Measurements from ENCODE around the gene ABCG4.
"Not testable (repeated sequence)": the region's sequence is repeated elsewhere in the genome, so short reads cannot be mapped to it uniquely, and the experiment has no call there.

Gene ABCG4

GRCh38 chr11:119192111-119192510, 43.3 kb downstream of the ABCG4 start:
- H3K4me3 ChIP-seq (ENCODE audit: low read length) = no peak overlapping the region
- TF ChIP-seq ZNF274 (IDR thresholded peaks at IDR 0.05; ENCODE audit: low read depth, low read length) = no peak

GRCh38 chr11:119193001-119193400, 44.1 kb downstream of the ABCG4 start:
- no peak for TF ChIP-seq ZNF274 (IDR thresholded peaks at IDR 0.05; ENCODE audit: low read depth, low read length)
- H3K4me3 ChIP-seq (ENCODE audit: low read length) = no peak overlapping the region

GRCh38 chr11:119193626-119194025, 44.8 kb downstream of the ABCG4 start:
- no peak for TF ChIP-seq ZNF274 (IDR thresholded peaks at IDR 0.05; ENCODE audit: low read depth, low read length)
- H3K4me3 ChIP-seq (ENCODE audit: low read length) = no peak overlapping the region

GRCh38 chr11:119194811-119195440, 46.1 kb downstream of the ABCG4 start:
- TF ChIP-seq ZNF274 (IDR thresholded peaks at IDR 0.05; ENCODE audit: low read depth, low read length) = no peak
- no peak overlapping the region for H3K4me3 ChIP-seq (ENCODE audit: low read length)

GRCh38 chr11:119195680-119196079, 46.8 kb downstream of the ABCG4 start:
- no peak overlapping the region for H3K4me3 ChIP-seq (ENCODE audit: low read length)
- TF ChIP-seq ZNF274 (IDR thresholded peaks at IDR 0.05; ENCODE audit: low read depth, low read length) = no peak

- H3K4me3 ChIP-seq (ENCODE audit: low read length) = no peak overlapping the region
- no peak for TF ChIP-seq ZNF274 (IDR thresholded peaks at IDR 0.05; ENCODE audit: low read depth, low read length)
These were observed 48.1 kb downstream of the ABCG4 start for GRCh38 chr11:119196833-119197483.

GRCh38 chr11:119198925-119199324, 50.1 kb downstream of the ABCG4 start:
- no peak for TF ChIP-seq ZNF274 (IDR thresholded peaks at IDR 0.05; ENCODE audit: low read depth, low read length)
- H3K4me3 ChIP-seq (ENCODE audit: low read length) = no peak overlapping the region

- H3K4me3 ChIP-seq (ENCODE audit: low read length) = not testable (repeated sequence)
These were observed 52.4 kb downstream of the ABCG4 start for GRCh38 chr11:119201236-119201635.

GRCh38 chr11:119202554-119202953, 53.7 kb downstream of the ABCG4 start:
- TF ChIP-seq ZNF274 (IDR thresholded peaks at IDR 0.05; ENCODE audit: low read depth, low read length) = no peak
- no peak overlapping the region for H3K4me3 ChIP-seq (ENCODE audit: low read length)

GRCh38 chr11:119204066-119204465, 55.2 kb downstream of the ABCG4 start:
- no peak for TF ChIP-seq ZNF274 (IDR thresholded peaks at IDR 0.05; ENCODE audit: low read depth, low read length)
- no peak overlapping the region for H3K4me3 ChIP-seq (ENCODE audit: low read length)

GRCh38 chr11:119205080-119205479, 56.2 kb downstream of the ABCG4 start:
- peak overlapping the region; percentile 46; the same call in 1 of the 2 replicates for H3K4me3 ChIP-seq (ENCODE audit: low read length)
- no peak for TF ChIP-seq ZNF274 (IDR thresholded peaks at IDR 0.05; ENCODE audit: low read depth, low read length)

GRCh38 chr11:119205574-119206510, 57.0 kb downstream of the ABCG4 start, which contains the start of gene CBL:
CBL (plus strand) TSS chr11:119206339; CDS start chr11:119206418, 79 bp downstream.
- TF ChIP-seq ZNF274 (IDR thresholded peaks at IDR 0.05; ENCODE audit: low read depth, low read length) = no peak
- H3K4me3 ChIP-seq (ENCODE audit: low read length) = peak within 1 kb of the TSS; percentile 96

GRCh38 chr11:119206511-119207414, 57.9 kb downstream of the ABCG4 start:
- H3K4me3 ChIP-seq (ENCODE audit: low read length) = peak overlapping the region; percentile 96
- TF ChIP-seq ZNF274 (IDR thresholded peaks at IDR 0.05; ENCODE audit: low read depth, low read length) = no peak
